Suprapubic skin (tissue), 3 donors: ENCODE measurements around the gene STARD10.

ENCODE experiments used
- CTCF ChIP-seq, 2 donors: fragments of 200-600 bp in 1 of 2; fragments of 450-650 bp in 1 of 2; sonication (generic) in 1 of 2; IDR thresholded peaks; one replicate each; pipeline ENCODE4 v1.5.1; 2016 to 2019; ENCODE audit warnings: antibody characterized with exemption in 2 of 2, mild to moderate bottlenecking in 1 of 2, moderate library complexity in 1 of 2
- POLR2AphosphoS5 ChIP-seq, 3 donors: sonication (generic); formaldehyde crosslinking; IDR thresholded peaks; one replicate each; pipeline ENCODE4 v1.6.1; 2017; ENCODE audit warnings: antibody characterized with exemption in 3 of 3

GRCh38 chr11:72793076-72793424 lies 797 bp downstream of the STARD10 start:
- no peak for TF ChIP-seq POLR2AphosphoS5 (IDR thresholded peaks at IDR 0.05)
- TF ChIP-seq CTCF (IDR thresholded peaks at IDR 0.05) = no peak
